Loucy (cell line): ENCODE results near the gene LRG1.

Experiments used
- H2AFZ ChIP-seq: fragments of 200-600 bp; sonication (generic); 2 replicates; pipeline ENCODE4 v1.6.0; 2016; ENCODE audit warnings: antibody characterized with exemption, mild to moderate bottlenecking, low read length, moderate library complexity
- H3F3A ChIP-seq: fragments of 200-600 bp; 2 replicates; pipeline ENCODE4 v1.6.0; 2016; ENCODE audit warnings: antibody characterized with exemption, low read depth, mild to moderate bottlenecking
- H3K27me3 ChIP-seq: fragments of 200-600 bp; sonication (generic); 2 replicates; pipeline ENCODE4 v1.6.1; 2014; ENCODE audit warnings: low read length, mild to moderate bottlenecking; ENCODE audit not compliant: insufficient read depth, poor library complexity, severe bottlenecking
- H3K36me3 ChIP-seq: fragments of 200-600 bp; sonication (generic); 2 replicates; pipeline ENCODE4 v1.6.1; 2016; ENCODE audit warnings: low read length; ENCODE audit not compliant: insufficient read depth
- H3K4me1 ChIP-seq: fragments of 200-600 bp; sonication (generic); 2 replicates; pipeline ENCODE4 v1.5.1; 2014; ENCODE audit warnings: low read length, mild to moderate bottlenecking; ENCODE audit not compliant: insufficient read depth, poor library complexity, severe bottlenecking
- H3K4me2 ChIP-seq: fragments of 200-600 bp; sonication (generic); 2 replicates; pipeline ENCODE4 v1.6.0; 2014; ENCODE audit warnings: antibody characterized with exemption, low read length, low read depth, mild to moderate bottlenecking; ENCODE audit not compliant: poor library complexity, severe bottlenecking
- H3K4me3 ChIP-seq: fragments of 200-600 bp; sonication (generic); 2 replicates; pipeline ENCODE4 v1.5.1; 2014; ENCODE audit warnings: low read length, mild to moderate bottlenecking, mixed read lengths; ENCODE audit not compliant: poor library complexity, severe bottlenecking
- H3K79me2 ChIP-seq: fragments of 200-600 bp; sonication (generic); 2 replicates; pipeline ENCODE4 v1.6.1; 2014; ENCODE audit warnings: low read length; ENCODE audit not compliant: insufficient read depth
- H3K9ac ChIP-seq: fragments of 200-600 bp; sonication (generic); 2 replicates; pipeline ENCODE4 v1.6.0; 2014; ENCODE audit warnings: mild to moderate bottlenecking, low read depth, low read length, moderate library complexity; ENCODE audit not compliant: poor library complexity, severe bottlenecking
- H3K9me2 ChIP-seq: fragments of 200-600 bp; sonication (generic); replicated peaks from 2 replicates; pipeline ENCODE4 v1.6.1; 2016; ENCODE audit warnings: low read depth, low read length, mixed read lengths
- H3K9me3 ChIP-seq: fragments of 200-600 bp; sonication (generic); 2 replicates; pipeline ENCODE4 v1.6.1; 2014; ENCODE audit warnings: mild to moderate bottlenecking, antibody characterized with exemption, low read length, low read depth; ENCODE audit not compliant: insufficient read depth
- H4K20me1 ChIP-seq: fragments of 200-600 bp; sonication (generic); 2 replicates; pipeline ENCODE4 v1.6.0; 2014; ENCODE audit warnings: antibody characterized with exemption, low read length, mild to moderate bottlenecking; ENCODE audit not compliant: insufficient read depth, poor library complexity, severe bottlenecking
- CTCF ChIP-seq: fragments of 200-600 bp; sonication (generic); conservative IDR thresholded peaks from 2 replicates; pipeline ENCODE4 v1.5.1; 2014; ENCODE audit warnings: mild to moderate bottlenecking, antibody characterized with exemption, low read length
- EZH2phosphoT487 ChIP-seq: fragments of 200-600 bp; IDR thresholded peaks from 2 replicates; pipeline ENCODE4 v1.6.1; 2018; ENCODE audit warnings: antibody characterized with exemption, mild to moderate bottlenecking, moderate library complexity, borderline replicate concordance

The LRG1 gene

GRCh38 chr19:4524808-4525562, 14.9 kb downstream of the LRG1 start:
- no peak overlapping the region for H3K4me3 ChIP-seq
- no peaks in the 10 kb centered on the region for H3K79me2 ChIP-seq
- no peaks in the 10 kb centered on the region for H3F3A ChIP-seq
- no peaks in the 10 kb centered on the region for H3K36me3 ChIP-seq
- no peaks in the 10 kb centered on the region for H3K27me3 ChIP-seq
- H3K4me1 ChIP-seq, result no peaks in the 10 kb centered on the region
- no peak overlapping the region for H2AFZ ChIP-seq
- H4K20me1 ChIP-seq, result no peaks in the 10 kb centered on the region
- no peak for TF ChIP-seq EZH2phosphoT487
- peak; percentile 71 for TF ChIP-seq CTCF
- H3K9me2 ChIP-seq, result no peaks in the 10 kb centered on the region
- no peak overlapping the region for H3K9ac ChIP-seq
- no peak overlapping the region for H3K4me2 ChIP-seq
- H3K9me3 ChIP-seq, result no peaks in the 10 kb centered on the region

- Histone ChIP-seq H3K36me3 (no peaks in the 10 kb centered on the region), H3K4me3 (no peak overlapping the region), H3K9me3 (no peaks in the 10 kb centered on the region), H3F3A (no peaks in the 10 kb centered on the region), H3K4me1 (no peaks in the 10 kb centered on the region), H3K27me3 (no peaks in the 10 kb centered on the region), H3K9ac (no peak overlapping the region), H3K4me2 (no peak overlapping the region), H4K20me1 (no peaks in the 10 kb centered on the region), H3K79me2 (no peaks in the 10 kb centered on the region), H2AFZ (no peak overlapping the region), H3K9me2 (no peaks in the 10 kb centered on the region)
- TF ChIP-seq EZH2phosphoT487 (no peak), CTCF (peak; percentile 75)
Measured at GRCh38 chr19:4523306-4524110, 16.3 kb downstream of the LRG1 start.

- no peaks in the 10 kb centered on the region for H3K36me3 ChIP-seq
- no peaks in the 10 kb centered on the region for H3K4me1 ChIP-seq
- H3K4me2 ChIP-seq, result no peak overlapping the region
- H3K27me3 ChIP-seq, result no peaks in the 10 kb centered on the region
- no peaks in the 10 kb centered on the region for H3K9me2 ChIP-seq
- TF ChIP-seq CTCF, result no peak
- TF ChIP-seq EZH2phosphoT487, result no peak
- H2AFZ ChIP-seq, result no peak overlapping the region
- no peaks in the 10 kb centered on the region for H3F3A ChIP-seq
- H3K9me3 ChIP-seq, result no peaks in the 10 kb centered on the region
- H3K9ac ChIP-seq, result no peak overlapping the region
- H3K79me2 ChIP-seq, result no peaks in the 10 kb centered on the region
- H3K4me3 ChIP-seq, result no peak overlapping the region
- no peaks in the 10 kb centered on the region for H4K20me1 ChIP-seq
Measured at GRCh38 chr19:4522291-4523002, 17.4 kb downstream of the LRG1 start.
